Loucy (cell line): ENCODE data around the gene BRINP2.

Experiments used
- H2AFZ ChIP-seq: fragments of 200-600 bp; sonication (generic); 2 replicates; pipeline ENCODE4 v1.6.0; 2016; ENCODE audit warnings: antibody characterized with exemption, mild to moderate bottlenecking, low read length, moderate library complexity
- H3F3A ChIP-seq: fragments of 200-600 bp; 2 replicates; pipeline ENCODE4 v1.6.0; 2016; ENCODE audit warnings: antibody characterized with exemption, low read depth, mild to moderate bottlenecking
- H3K27me3 ChIP-seq: fragments of 200-600 bp; sonication (generic); 2 replicates; pipeline ENCODE4 v1.6.1; 2014; ENCODE audit warnings: low read length, mild to moderate bottlenecking; ENCODE audit not compliant: insufficient read depth, poor library complexity, severe bottlenecking
- H3K36me3 ChIP-seq: fragments of 200-600 bp; sonication (generic); 2 replicates; pipeline ENCODE4 v1.6.1; 2016; ENCODE audit warnings: low read length; ENCODE audit not compliant: insufficient read depth
- H3K4me1 ChIP-seq: fragments of 200-600 bp; sonication (generic); 2 replicates; pipeline ENCODE4 v1.5.1; 2014; ENCODE audit warnings: low read length, mild to moderate bottlenecking; ENCODE audit not compliant: insufficient read depth, poor library complexity, severe bottlenecking
- H3K4me2 ChIP-seq: fragments of 200-600 bp; sonication (generic); 2 replicates; pipeline ENCODE4 v1.6.0; 2014; ENCODE audit warnings: antibody characterized with exemption, low read length, low read depth, mild to moderate bottlenecking; ENCODE audit not compliant: poor library complexity, severe bottlenecking
- H3K4me3 ChIP-seq: fragments of 200-600 bp; sonication (generic); 2 replicates; pipeline ENCODE4 v1.5.1; 2014; ENCODE audit warnings: low read length, mild to moderate bottlenecking, mixed read lengths; ENCODE audit not compliant: poor library complexity, severe bottlenecking
- H3K79me2 ChIP-seq: fragments of 200-600 bp; sonication (generic); 2 replicates; pipeline ENCODE4 v1.6.1; 2014; ENCODE audit warnings: low read length; ENCODE audit not compliant: insufficient read depth
- H3K9ac ChIP-seq: fragments of 200-600 bp; sonication (generic); 2 replicates; pipeline ENCODE4 v1.6.0; 2014; ENCODE audit warnings: mild to moderate bottlenecking, low read depth, low read length, moderate library complexity; ENCODE audit not compliant: poor library complexity, severe bottlenecking
- H3K9me2 ChIP-seq: fragments of 200-600 bp; sonication (generic); replicated peaks from 2 replicates; pipeline ENCODE4 v1.6.1; 2016; ENCODE audit warnings: low read depth, low read length, mixed read lengths
- H3K9me3 ChIP-seq: fragments of 200-600 bp; sonication (generic); 2 replicates; pipeline ENCODE4 v1.6.1; 2014; ENCODE audit warnings: mild to moderate bottlenecking, antibody characterized with exemption, low read length, low read depth; ENCODE audit not compliant: insufficient read depth
- H4K20me1 ChIP-seq: fragments of 200-600 bp; sonication (generic); 2 replicates; pipeline ENCODE4 v1.6.0; 2014; ENCODE audit warnings: antibody characterized with exemption, low read length, mild to moderate bottlenecking; ENCODE audit not compliant: insufficient read depth, poor library complexity, severe bottlenecking
- EZH2phosphoT487 ChIP-seq: fragments of 200-600 bp; IDR thresholded peaks from 2 replicates; pipeline ENCODE4 v1.6.1; 2018; ENCODE audit warnings: antibody characterized with exemption, mild to moderate bottlenecking, moderate library complexity, borderline replicate concordance
- TF ChIP-seq, protein P1 (sequence below): fragments of 200-600 bp; sonication (generic); conservative IDR thresholded peaks from 2 replicates; pipeline ENCODE4 v1.5.1; 2014; ENCODE audit warnings: mild to moderate bottlenecking, antibody characterized with exemption, low read length

Gene BRINP2

DNA sequence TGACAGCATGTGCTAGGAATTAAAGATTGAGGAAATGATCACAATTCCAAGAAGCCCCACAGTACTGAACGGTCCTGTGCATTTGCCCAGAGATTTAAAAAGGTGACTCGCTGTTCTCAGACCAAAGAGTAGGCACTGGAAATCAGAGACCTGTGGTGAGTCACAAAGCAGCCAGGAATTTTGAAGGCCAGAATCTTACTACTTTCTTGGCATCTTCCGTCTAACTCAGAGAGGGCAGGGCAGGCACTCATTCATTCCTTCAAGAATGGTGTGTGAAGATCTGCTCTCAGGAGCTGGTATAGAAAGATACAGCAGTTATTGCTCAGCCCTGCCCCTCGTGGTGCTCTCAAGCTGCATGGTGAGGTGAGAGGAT, 57.9 kb downstream of the BRINP2 start:
- Histone ChIP-seq H3K4me1 (peaks cover 5% of the 10 kb centered on the region), H3K9ac (no peak overlapping the region), H3K4me2 (no peak overlapping the region), H4K20me1 (no peaks in the 10 kb centered on the region), H3K4me3 (no peak overlapping the region), H3F3A (no peaks in the 10 kb centered on the region), H3K27me3 (no peaks in the 10 kb centered on the region), H3K9me3 (no peaks in the 10 kb centered on the region), H3K36me3 (no peaks in the 10 kb centered on the region), H2AFZ (no peak overlapping the region), H3K79me2 (no peaks in the 10 kb centered on the region), H3K9me2 (no peaks in the 10 kb centered on the region)
- TF ChIP-seq EZH2phosphoT487: no peak
- TF ChIP-seq, protein P1, sequence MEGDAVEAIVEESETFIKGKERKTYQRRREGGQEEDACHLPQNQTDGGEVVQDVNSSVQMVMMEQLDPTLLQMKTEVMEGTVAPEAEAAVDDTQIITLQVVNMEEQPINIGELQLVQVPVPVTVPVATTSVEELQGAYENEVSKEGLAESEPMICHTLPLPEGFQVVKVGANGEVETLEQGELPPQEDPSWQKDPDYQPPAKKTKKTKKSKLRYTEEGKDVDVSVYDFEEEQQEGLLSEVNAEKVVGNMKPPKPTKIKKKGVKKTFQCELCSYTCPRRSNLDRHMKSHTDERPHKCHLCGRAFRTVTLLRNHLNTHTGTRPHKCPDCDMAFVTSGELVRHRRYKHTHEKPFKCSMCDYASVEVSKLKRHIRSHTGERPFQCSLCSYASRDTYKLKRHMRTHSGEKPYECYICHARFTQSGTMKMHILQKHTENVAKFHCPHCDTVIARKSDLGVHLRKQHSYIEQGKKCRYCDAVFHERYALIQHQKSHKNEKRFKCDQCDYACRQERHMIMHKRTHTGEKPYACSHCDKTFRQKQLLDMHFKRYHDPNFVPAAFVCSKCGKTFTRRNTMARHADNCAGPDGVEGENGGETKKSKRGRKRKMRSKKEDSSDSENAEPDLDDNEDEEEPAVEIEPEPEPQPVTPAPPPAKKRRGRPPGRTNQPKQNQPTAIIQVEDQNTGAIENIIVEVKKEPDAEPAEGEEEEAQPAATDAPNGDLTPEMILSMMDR: no peak

DNA sequence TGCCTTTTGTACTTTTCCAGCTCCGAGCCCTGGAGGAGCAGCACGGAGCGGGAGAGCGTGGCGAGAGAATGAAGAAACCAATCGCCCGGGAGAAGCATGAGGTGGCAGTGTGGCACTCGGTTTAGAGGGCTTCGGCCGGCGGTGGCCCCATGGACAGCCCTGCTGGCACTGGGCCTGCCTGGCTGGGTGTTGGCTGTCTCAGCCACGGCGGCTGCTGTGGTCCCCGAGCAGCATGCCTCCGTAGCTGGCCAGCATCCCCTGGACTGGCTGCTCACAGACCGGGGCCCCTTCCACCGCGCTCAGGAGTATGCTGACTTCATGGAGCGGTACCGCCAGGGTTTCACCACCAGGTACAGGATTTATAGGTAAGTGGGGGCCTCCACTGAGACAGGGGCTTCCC, 59.0 kb downstream of the BRINP2 start:
- H3K36me3 ChIP-seq: no peaks in the 10 kb centered on the region

DNA sequence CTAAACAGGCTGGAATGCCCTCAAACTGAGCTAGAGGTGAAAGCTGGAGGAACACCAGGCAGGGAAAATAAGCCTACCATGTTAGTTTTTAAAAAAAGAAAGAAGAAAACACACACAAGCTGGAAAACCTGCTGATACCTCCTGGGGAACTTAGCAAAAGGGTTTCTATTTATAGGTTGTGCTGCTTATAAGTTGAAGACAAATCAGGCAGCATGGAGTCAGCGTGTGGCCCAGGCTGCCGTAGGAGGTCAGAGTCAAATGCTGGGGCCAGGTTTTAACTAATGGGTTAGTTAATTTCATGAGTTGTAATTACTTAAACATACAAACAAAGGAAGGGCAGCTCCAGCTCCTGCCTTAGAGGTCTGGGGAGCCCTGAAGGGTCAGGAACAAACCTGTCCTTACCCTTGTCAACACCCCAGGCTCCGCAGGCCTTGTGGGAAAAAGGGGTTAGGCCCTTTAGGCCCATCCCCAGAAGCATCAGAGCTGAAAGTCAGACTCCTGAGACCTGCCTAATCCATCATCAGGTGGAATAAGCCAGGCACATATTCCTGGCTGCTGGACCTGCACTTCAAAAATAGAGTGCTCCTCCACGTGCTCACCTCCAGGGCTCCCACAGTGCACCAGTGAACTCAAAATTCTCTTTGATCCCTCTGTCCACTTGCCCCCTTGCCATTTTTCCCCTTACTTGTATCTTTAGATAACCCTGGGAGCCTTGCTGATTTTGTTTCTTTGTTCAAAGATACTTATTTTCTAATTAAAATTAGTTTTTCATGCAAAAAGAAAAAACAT, 59.7 kb downstream of the BRINP2 start:
- no peaks in the 10 kb centered on the region for H4K20me1 ChIP-seq
- no peaks in the 10 kb centered on the region for H3K9me3 ChIP-seq
- no peaks in the 10 kb centered on the region for H3K9me2 ChIP-seq
- no peaks in the 10 kb centered on the region for H3K36me3 ChIP-seq
- H3K27me3 ChIP-seq: no peaks in the 10 kb centered on the region
- TF ChIP-seq EZH2phosphoT487: no peak
- TF ChIP-seq, protein P1: no peak
- H3K4me3 ChIP-seq: no peak overlapping the region
- no peak overlapping the region for H3K4me2 ChIP-seq
- H3K9ac ChIP-seq: no peak overlapping the region
- H2AFZ ChIP-seq: no peak overlapping the region
- no peaks in the 10 kb centered on the region for H3K4me1 ChIP-seq
- H3K79me2 ChIP-seq: no peaks in the 10 kb centered on the region
- H3F3A ChIP-seq: no peaks in the 10 kb centered on the region

More for the DNA sequence above, 59.0 kb downstream of the BRINP2 start:
- H3K27me3 ChIP-seq: no peaks in the 10 kb centered on the region
- no peaks in the 10 kb centered on the region for H3F3A ChIP-seq
- H3K9ac ChIP-seq: no peak overlapping the region
- no peaks in the 10 kb centered on the region for H4K20me1 ChIP-seq
- H3K4me3 ChIP-seq: no peak overlapping the region
- TF ChIP-seq, protein P1: no peak
- TF ChIP-seq EZH2phosphoT487: no peak
- H3K9me2 ChIP-seq: no peaks in the 10 kb centered on the region
- no peak overlapping the region for H3K4me2 ChIP-seq
- no peaks in the 10 kb centered on the region for H3K9me3 ChIP-seq
- no peaks in the 10 kb centered on the region for H3K79me2 ChIP-seq
- peaks cover 5% of the 10 kb centered on the region for H3K4me1 ChIP-seq
- no peak overlapping the region for H2AFZ ChIP-seq
